ENCODE measurements around the gene SLC10A3.

- TF ChIP-seq CTCF (conservative IDR thresholded peaks at IDR 0.05 in 1 of 2, IDR thresholded peaks at IDR 0.05 in 1 of 2; ENCODE audit: low read depth in 1 of 2, low read length in 2 of 2) (no peak), EZH2 (IDR thresholded peaks at IDR 0.05; ENCODE audit: low read length, missing control alignments) (no peak)
Measured at GRCh38 chrX:154511761-154512160, 21.3 kb upstream of the SLC10A3 start.
